Measurements from ENCODE around the gene ADGRG6.
"Not testable (repeated sequence)": the region's sequence is repeated elsewhere in the genome, so short reads cannot be mapped to it uniquely, and the experiment has no call there.

Gene ADGRG6

DNA sequence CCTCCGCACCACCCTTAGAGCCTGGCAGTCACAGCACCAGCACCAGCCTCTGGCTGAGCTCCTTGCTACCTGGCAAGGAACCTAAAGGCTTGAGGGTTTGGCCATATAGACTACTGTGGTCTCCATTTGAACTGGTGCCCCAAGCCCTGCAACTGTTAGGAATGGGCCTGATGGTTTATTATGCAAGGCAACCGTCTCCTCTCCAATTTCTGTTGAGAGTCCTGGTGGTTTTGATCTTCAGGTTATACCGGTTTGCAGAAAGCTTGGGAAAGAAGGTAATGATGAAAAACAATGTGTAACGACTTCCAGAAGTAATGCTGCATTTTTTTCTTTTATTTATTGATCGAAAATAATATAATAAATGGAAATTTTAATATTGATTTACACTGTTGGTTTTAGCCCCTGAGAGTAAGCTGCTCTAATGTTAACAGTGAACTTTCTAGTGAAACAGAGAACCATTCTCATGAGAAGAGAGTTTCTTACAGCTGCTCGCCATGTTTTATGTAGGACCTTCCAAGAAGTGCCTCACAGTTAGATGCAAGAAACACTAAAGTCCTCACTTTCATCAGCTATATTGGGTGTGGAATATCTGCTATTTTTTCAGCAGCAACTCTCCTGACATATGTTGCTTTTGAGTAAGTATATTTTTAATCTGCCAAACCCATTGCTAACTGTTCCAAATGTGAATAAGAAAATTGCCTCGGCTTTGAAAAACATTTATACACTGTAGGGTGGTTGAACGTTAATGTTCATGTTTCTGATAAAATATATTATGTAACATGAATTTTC is 112.8 kb downstream of the ADGRG6 start:
- no peak for DNase-seq

DNA sequence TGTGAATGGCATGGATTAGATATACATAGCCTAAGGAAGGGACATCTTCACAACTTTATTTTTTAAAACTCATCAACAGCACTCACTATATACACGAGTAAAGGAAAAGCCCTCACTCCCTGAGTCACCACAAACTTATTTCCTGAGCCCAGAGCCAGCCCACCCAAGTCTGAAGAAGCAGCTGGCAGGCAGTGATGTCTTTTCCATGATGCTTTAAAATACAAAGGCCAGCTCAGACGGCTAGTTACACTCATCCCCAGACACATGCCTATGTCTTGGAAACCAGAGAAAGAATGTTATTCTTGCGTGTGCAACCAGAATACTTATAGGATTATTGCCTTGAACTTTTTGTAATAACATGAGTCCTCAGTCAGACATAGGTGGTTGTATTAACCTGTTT is 114.4 kb downstream of the ADGRG6 start:
- no peak for DNase-seq

DNA sequence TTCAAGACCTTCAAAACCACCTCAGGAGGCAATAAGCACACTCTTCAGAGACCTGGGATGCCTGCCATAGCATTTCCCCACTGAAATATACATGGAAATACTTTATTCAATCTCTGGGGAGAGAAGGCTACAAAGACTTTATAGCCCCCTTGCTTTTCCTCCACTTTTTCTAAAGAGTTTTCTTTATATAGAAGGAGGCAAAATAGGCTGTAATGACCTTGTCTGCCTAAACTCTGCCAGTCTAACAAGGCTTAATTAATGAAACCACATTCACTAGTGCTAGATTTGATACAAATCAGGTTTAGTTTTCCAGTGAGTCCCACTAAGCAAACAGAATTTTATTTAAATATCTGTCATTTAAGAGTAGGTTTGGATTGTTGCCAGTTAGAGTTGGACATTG is 114.9 kb downstream of the ADGRG6 start:
- DNase-seq, result no peak

DNA sequence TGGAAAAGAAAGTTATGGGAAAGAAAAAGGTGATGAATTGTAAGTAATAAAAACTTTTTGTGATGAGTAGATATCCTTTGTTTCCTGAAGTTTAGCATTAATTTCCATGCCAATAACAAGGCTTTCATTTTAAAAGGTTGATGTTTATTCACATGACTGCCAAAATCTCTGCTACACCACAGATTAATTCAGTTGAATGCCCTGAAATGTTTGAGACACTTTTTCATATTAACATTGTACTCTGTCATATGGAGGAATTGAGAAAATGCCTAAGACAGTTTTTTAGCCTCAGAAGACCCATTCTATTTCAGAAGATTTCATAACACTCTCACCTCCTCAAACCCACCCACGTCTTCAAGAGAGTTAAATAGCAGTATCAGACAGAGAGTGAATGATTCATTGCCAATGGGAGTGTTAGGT is 115.5 kb downstream of the ADGRG6 start:
- no peak for DNase-seq

DNA sequence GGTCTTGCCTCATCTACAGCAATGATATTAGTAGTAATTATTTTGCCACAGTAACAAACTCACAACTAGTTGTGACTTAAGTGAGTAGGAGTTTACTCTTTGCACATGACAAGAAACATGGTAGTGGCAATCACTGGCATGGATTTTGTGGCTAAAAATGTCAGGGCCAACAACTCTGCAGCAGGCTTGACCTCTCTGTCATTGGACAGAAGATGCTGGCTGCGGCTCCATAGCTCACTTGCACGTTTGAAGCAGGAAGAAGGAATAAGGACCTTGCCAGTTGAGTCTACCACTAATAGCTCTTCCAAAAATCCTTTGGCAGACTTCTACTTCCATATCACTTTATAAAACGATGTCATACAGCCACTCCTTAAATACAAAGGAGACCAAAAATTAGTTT is 117.3 kb downstream of the ADGRG6 start:
- DNase-seq, result no peak

DNA sequence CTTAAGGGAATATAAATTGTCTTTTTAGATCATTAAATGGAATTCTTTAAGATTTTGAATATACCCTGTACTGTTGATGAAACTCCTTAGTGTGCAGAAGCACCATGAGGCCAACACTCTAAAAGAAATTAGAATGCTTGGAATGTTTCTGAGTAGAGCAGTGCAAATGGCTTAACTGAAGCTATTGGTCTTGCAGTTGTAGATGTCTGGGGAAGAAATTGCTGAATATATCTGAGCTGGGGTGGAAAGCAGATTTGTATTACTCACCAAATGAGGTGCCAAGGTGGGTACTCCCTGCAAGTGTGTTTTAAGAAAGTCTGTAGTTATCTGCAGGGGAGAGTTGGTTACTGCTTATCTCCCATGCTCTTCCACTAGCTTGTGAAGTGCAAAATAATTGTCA is 119.0 kb downstream of the ADGRG6 start:
- no peak for DNase-seq

DNA sequence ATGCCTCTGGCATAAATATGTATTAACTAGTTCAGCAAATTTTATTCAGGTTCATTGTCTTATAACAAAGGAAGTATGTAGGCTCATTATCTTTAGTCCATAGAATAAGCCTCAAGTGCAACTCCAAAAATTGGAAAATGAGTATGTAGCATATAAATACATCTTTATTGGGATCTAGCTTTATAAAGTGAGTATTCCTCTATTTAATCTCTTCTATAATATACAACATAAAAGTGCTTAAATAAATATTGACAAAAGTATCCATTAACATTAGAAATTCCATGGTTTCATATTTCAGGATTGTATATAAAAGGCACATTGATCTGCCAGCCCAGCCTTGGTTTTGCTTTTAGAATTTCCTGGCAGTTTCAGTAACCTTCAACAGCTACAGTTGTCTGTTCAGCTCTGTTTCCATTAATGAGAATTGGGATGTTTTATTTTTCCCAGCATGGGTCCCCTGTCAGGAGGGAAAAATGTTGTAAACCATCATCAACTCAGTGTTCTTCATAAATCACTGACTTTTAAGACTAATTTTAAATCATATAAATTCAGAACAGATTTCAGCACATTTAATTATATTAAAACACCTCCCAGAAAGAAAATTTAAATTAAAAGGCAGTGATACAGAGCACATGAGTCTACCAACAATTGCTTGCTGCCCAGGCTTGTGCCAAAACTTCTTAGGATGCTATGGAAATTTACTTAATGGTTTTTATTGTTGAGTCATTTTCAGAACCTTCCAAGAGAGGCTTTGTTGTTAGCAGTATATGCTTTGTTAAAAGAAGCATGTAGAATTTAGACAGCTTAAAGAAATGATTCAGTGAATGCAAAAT is 119.7 kb downstream of the ADGRG6 start:
- no peak for DNase-seq

DNA sequence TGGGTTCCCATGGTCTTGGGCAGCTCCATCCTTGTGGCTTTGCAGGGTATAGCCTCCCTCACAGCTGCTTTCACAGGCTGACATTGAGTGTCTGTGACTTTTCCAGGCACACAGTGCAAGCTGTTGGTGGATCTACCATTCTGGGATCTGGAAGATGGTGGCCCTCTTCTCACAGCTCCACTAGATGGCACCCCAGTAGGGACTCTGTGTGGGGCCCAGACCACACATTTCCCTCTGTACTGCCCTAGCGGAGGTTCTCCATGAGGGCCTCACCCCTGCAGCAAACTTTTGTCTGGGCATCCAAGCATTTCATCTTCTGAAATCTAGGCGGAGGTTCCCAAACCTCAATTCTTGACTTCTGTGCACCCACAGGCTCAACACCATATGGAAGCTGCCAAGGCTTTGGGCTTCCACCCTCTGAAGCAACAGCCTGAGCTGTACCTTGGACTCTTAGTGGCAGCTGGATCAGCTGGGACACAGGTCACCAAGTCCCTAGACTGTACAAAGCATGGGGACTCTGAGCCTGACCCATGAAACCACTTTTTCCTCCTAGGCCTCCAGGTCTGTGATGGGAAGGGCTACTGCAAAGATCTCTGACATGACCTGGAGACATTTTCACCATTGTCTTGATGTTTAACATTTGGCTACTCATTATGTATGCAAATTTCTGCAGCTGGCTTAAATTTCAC is 124.8 kb downstream of the ADGRG6 start:
- not testable (repeated sequence) for DNase-seq

DNA sequence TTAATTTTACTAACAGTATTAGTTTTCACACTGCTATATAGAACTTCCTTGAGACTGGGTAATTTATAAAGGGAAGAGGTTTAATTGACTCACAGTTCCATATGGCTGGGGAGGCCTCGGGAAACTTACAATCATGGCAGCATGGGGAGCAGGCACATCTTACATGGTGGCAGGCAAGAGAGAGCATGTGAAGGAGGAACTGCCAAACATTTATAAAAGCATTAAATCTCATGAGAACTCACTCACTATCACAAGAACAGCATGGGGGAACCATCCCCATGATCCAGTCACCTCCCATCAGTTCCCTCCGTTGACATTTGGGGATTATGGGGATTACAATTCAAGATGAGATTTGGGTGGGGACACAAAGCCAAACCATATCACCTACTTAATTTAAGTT is 126.7 kb downstream of the ADGRG6 start:
- DNase-seq, result not testable (repeated sequence)

DNA sequence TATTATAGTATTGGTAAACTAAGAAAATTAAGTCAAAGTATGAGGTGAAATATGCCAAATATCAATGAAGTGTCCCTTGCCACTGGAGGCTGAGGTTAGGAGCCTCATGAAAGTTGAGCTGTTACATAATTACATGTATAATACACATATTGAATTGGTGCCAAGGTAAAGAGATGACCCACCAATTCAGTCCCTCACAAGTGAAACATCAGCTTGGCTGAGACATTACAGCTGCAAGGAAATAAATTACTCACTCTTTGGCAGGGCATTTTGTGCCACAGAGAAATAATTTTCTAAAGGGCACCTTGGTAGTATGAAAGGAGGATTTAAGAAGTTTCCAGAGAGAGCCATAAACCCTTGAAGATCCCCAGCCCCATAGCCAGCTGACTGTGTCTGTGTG is 127.4 kb downstream of the ADGRG6 start:
- DNase-seq, result no peak

DNA sequence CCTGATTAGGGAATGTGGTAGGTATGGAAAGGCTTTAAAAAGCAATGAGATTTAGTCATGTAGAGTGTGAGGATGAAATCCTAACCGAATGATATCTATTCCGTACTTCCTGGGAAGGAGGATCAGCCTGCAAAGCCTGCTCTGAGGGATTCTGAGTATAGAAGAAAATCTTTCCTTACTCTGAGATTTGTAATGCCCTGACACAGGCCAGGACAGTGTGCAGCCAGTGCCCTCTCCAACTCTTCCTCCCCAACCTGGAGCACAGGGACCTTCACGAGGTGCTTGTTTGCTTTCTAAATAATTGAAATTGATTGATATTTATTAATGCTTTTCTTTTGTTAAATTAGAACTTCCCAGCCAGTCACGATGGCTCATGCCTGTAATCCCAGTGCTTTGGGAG is 131.6 kb downstream of the ADGRG6 start:
- DNase-seq, result no peak

DNA sequence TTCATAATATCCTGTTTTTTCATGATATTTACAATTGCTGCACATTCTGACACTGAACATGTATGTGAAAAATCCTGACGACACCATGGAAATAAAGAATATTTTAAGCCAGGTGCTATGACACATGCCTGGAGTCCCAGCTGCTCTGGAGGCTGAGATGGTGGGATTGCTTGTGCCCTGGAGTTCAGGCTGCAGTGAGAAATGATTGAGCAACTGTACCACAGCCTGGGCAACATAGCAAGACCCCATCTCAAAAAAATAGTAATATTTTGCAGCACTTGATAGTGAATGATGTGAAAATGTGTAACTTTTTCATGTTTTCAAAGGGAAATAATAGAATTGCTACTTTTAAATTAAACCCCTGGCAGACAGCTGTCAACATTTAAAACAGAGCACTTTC is 137.1 kb downstream of the ADGRG6 start:
- no peak for DNase-seq

DNA sequence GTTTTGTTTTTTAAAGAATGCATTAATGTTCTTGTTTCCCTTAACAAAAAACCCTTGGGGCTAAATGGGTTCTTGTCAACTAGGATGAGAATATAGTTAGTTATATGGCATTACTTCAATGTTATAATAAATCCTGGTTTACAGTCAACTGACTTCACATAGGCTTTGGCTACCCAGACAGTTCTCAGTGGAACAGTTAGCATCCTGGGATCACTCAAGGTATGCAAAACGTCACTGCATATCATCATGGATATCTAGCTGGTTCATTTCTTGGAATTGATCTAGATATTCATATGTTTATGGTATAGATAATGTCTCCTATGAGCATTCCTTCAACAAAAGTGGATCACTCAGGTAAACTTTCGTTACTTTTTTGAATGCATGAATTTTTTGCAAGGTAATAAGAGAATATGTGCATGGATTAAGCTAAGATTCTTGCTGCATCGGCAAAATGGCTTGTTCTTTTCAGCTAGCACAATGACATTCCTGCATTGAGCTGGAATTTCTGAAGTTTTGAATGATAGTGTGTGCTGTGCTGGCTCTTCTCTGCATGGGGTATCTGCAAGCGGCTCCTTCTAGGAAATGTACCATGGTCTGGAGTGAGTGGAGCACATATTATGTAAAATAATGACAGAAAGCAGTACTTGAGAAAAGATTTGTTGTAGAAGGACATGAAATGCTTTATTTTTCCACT is 138.9 kb downstream of the ADGRG6 start:
- no peak for DNase-seq

DNA sequence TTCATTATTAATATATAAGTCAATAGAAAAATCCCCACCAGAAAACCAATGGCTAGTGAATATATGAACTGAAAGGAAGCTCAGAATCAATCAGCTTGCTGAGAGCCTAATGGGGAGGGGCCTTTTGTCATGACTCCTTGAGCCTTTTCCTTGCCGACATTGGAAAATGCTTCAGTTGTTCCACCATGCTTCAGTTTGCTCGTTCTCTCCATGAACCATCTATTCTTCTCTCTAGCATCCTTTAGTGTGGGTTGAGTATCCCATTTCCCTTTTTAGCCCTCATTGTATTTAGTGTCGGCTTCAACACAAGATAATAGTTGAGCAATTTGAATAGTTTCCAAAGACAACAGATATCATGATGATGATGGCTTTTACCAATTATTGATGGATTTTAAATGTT is 139.9 kb downstream of the ADGRG6 start:
- no peak for DNase-seq

DNA sequence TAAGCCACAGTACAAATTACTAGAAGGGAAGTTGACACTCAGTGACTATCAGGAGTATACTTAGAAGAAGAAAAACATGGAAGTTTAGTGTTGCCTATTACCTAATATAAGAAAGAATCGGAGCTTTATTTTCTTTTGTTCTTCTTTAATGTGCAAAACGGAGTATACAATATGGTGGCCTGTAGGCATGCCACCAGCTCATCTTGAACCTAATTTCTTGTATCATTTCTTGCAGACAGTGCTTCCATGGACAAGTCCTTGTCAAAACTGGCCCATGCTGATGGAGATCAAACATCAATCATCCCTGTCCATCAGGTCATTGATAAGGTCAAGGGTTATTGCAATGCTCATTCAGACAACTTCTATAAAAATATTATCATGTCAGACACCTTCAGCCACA is 141.3 kb downstream of the ADGRG6 start:
- no peak for DNase-seq

DNA sequence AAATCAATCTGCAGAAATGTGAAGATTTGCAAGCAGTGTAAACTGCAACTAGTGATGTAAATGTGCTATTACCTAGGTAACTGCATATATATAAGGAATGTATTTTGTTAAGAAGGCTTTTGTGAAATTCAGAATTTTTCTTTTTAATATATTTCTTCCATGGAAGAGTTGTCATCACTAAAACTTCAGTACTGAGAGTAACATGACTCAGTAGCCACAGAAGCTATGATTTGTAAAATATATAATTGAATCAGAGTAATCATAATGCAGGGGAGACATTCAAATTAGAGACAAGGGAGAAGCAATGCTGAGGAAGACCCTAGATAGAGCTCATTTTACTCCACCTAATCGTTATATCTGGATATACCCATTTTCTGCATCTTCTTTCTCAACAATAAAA is 141.7 kb downstream of the ADGRG6 start:
- no peak for DNase-seq

DNA sequence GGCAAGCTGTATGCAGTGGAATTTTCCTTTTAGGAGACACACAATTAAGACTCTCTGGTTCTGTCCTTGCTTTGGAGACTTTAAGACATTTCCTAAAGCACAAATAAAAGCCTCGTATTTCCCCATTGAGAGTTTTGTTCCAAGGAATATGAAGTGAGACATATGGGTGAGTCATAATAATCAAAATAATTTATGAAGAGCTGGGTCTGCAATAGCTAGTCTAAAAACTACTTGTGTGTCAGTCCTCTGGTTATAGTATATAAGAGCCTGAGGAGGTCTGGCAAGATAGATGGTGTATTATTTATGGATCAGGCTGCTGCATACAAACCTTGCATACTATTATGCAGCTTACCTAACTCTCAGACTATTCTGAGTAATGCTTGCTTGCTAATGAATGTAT is 142.6 kb downstream of the ADGRG6 start:
- no peak for DNase-seq

DNA sequence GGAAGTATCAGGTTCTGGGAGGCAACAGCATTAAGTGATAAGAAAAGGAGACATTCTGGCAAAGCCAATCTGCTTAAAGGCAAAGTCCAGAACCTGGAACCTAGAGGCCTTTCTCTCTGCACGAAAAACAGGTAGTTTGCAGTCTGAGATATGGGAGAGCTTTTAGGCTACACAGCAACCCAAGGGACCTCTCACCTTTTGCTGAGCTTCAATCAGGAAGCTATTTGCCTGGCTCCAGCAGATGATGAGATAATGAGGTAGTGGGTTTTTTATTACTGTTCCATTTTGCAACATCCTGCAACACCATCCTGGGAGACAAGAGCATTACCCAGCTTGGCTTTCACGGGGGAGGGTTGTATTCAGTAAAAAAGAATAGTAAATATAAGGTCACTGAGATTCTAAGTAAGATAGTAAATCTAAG is 143.1 kb downstream of the ADGRG6 start:
- DNase-seq, result peak; percentile 21

DNA sequence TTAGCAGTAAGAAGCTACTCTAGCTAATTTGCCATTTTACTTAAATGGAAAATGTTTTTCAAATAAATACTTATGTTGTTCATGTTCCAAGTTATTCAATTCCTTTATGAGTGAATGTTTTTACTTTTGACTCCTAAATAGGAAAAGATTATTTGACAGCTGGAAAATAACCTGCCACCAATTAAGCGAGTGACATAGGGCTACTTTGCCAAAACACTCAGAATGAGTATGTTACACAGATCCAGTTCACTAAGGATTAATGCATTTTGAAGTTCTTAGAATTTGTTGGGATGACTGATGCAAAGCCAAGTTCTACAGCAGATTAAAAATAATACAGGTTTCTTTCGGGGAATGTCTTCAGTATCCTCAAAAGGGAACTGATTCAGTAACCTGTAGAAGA is 144.4 kb downstream of the ADGRG6 start:
- no peak for DNase-seq

DNA sequence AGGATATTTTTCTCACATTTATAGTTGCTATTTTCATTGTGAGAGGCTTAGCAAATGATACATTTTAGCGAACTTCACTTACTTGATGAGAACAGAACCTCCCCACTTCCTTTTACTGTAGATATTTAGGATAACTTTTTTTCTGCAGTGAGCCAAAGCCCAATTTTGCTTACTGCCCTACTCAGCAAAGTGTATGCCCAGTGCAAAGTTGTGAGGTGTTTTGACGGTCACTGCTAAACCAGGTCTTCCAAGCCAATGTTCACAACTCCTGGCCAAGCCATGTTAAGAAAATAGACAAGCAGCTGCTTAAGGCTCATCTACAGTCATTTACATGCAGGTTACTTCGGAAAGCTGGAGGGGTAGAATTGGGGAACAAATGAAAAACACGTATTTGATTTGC is 144.8 kb downstream of the ADGRG6 start:
- DNase-seq, result no peak

DNA sequence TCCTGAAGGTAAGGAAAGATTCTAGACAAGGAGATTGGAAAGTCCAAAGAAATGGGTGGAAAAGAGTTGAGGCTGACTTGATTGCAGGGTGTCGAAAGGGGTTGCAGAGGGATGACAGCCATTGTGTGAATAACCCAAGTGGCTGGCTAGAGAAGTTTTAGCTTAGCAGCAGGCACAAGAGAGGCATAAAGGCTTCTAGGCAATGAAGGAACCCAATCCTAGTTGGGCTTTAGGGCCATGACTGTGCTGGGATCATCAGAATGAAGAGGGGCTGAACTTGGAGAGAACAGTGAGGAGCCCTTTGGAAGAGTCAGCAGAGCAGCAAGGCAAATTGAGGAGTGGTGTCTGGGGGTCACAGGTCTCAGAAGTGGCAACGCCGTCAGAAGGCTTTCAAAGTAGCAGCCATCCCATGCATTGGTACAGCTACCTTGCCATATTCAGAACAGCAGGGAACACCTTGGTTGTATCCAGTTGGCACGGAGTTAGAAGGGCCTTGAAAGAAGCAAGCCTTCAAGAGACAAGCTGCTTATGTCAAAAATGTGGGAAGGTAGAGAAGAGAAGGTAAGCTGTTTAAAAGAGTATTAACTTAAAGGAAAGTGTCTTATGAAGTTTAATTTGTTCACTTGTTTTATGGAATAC is 146.4 kb downstream of the ADGRG6 start:
- DNase-seq, result no peak

DNA sequence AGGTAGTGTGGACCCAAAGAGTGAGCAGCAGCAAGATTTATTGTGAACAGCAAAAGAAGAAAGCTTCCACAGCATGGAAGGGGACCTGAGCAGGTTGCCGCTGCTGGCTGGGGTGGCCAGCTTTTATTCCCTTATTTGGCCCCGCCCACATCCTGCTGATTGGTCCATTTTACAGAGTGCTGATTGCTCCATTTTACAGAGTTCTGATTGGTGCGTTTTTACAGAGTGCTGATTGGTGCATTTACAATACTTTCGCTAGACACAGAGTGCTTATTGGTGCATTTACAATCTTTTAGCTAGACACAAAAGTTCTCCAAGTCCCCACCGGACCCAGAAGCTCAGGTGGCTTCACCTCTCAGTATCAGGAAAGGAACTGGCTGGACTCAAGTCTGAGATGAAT is 149.0 kb downstream of the ADGRG6 start:
- DNase-seq, result not testable (repeated sequence)

DNA sequence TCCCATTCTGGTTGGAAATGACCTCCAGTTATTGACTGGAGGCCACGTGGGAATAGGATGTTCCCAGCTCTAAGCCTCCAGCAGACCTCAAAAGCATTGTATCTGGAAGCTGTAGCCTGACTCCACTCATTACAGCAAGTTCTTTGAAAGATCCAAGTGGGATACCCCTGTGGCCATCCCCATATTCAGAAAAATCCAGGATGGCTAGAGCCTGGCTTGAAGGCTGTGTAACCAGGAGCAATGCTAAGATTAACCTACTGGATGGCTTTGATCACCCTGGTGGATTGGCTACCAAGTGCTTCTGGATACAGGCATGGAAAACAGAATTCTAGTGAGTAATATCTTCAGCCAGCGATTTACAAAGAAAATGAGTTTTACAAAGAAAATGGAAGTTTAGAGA is 151.2 kb downstream of the ADGRG6 start:
- no peak for DNase-seq

Data from hematopoietic multipotent progenitor cell treated with erythropoietin and hydrocortisone succinate and interleukin-3 and kit ligand, for 4 days (in vitro differentiated cells).